HG03064 (cell line): Measurements from ENCODE around the gene MLLT3.

Experiments used
- ATAC-seq: cut with Tn5 transposase; IDR thresholded peaks from one replicate; pipeline ENCODE4 v1.9.1; 2021; ENCODE audit warnings: low read depth; ENCODE audit not compliant: unreplicated experiment

Gene MLLT3

DNA sequence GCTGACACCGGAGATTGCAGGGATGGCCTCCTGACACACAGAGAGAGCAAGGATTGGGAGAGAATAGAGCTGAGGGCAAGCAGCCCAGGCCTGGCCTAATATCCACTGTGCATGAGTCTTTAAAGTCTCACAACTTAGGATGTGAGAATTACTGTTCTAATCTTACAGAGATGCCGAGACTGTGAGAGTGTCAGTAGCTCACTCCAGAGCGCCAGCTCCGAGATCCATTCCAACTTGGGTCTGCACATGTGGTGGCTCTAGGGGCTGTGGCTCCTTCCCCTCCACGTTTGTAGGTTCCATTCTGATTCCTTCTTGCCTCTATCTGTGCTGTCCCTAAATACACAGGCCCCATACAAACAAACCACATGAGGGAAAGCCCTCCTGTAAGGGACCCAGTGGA, 304.6 kb downstream of the MLLT3 start:
- no peak for ATAC-seq

- ATAC-seq = no peak
Measured at GRCh38 chr9:20316372-20316771, 305.9 kb downstream of the MLLT3 start.

- ATAC-seq = no peak
Measured at GRCh38 chr9:20315677-20316076, 306.6 kb downstream of the MLLT3 start.

- no peak for ATAC-seq
Measured at GRCh38 chr9:20314981-20315380, 307.3 kb downstream of the MLLT3 start.

DNA sequence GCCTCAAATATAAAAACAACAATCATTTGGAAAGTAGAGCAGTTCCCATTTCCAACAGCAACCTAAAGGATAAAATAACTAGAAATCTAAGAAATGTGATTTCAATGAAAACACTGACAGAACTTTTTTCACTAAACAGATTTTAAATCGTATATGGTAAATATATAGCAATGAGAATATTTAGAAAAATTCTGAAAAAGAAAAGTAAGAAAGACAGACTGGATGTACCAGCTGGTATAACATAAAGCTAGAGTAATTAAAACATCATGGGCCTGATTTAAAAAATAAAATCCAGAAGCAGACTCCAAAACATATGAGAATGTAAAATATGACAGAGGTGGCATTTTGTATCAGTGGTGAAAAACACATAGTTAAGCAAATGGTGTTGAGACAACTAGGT, 308.9 kb downstream of the MLLT3 start:
- no peak for ATAC-seq

GRCh38 chr9:20312732-20313131, 309.6 kb downstream of the MLLT3 start:
- ATAC-seq = no peak

- ATAC-seq = no peak
Measured at GRCh38 chr9:20310024-20310423, 312.3 kb downstream of the MLLT3 start.

DNA sequence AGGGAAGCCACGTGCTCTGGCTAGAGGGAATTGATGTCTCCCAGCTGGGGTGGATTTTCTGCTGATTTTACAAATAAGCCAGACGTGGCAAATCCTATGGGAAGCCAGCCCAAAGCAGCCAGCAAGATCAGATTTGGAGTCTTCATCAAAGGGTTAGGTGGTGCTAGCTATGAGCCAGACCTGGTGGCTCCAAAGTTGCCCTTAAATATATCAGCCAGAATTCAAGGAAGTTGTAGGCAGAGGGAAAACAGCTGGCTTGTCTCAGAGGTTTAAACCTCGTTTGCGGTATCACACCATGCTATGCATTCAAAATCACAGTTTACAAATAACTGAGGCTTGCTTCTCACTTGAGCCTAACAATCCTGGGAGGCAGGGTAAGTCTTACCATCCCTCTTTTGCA, 313.2 kb downstream of the MLLT3 start:
- ATAC-seq = no peak

GRCh38 chr9:20307621-20308020, 314.7 kb downstream of the MLLT3 start:
- ATAC-seq = no peak

GRCh38 chr9:20305452-20305851, 316.8 kb downstream of the MLLT3 start:
- no peak for ATAC-seq

DNA sequence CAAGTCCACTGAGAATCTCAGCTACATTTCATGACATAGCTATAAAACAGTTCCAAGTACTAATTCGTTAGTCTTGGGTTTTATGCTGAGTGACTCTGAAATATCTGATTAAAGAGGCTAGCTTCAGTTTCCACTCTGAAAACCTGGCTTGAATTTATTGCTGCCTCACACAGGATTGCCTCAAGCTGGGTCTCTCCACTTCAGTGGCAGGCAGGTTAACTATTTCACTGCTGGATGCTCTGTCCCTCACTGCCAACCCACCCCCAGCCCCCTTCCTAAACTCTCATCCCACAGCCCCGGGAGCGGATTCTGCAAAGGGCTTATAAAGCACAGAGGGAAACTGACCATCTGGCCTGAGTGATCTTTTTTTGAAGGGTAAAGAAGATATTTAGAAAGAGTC, 318.3 kb downstream of the MLLT3 start:
- no peak for ATAC-seq

- ATAC-seq = no peak
Measured at GRCh38 chr9:20303066-20303465, 319.2 kb downstream of the MLLT3 start.

DNA sequence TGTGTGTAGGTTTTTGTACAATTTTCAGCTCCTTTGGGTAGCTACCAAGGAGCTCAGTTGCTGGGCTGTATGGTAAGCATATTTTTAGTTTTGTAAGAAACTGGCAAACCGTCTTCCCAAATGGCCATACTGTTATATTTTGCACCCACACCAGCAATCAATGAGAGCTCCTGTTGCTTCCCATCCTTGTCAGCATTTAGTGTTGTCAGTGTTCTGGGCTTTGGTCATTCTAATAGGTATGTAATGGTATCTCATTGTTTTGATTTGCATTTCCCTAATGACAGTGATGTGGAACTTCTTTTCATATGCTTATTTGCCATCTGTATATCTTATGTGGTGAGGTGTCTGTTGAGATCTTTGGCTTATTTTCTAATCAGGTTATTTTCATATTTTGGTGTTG, 320.1 kb downstream of the MLLT3 start:
- ATAC-seq = no peak

GRCh38 chr9:20300430-20301115, 321.7 kb downstream of the MLLT3 start:
- no peak for ATAC-seq

DNA sequence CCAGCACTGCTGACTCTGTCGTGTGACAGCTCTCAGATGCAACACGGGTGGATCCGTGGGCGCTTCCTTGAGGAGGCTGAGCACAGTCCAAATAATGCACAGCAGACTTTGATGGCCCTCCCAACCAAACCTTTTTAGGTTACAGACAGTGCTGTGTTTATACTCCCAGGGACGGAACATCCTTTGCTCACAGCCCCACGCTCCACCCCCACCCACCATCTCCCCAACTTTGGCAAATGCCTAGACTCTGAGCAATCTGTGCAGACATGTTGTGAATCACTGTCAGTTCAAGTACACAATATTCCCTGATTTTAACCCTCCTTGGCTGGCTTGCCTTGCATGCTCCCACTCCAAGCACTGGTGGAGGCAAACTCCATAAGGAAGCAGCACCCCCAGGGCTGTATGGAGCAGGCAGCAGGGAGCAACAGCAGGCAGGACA, 324.6 kb downstream of the MLLT3 start:
- no peak for ATAC-seq

GRCh38 chr9:20295555-20295954, 326.7 kb downstream of the MLLT3 start:
- no peak for ATAC-seq

- ATAC-seq = no peak
Measured at GRCh38 chr9:20294046-20294750, 328.1 kb downstream of the MLLT3 start.

GRCh38 chr9:20292002-20292401, 330.3 kb downstream of the MLLT3 start:
- no peak for ATAC-seq
